Spleen (tissue), 7 donors: ENCODE results near the gene PTPN14.

Source experiments
- CTCF ChIP-seq, 11 experiments: fragments of 200-600 bp in 7 of 11; fragments of 450-650 bp in 4 of 11; sonication (generic) in 4 of 11; IDR thresholded peaks in 8 of 11; conservative IDR thresholded peaks in 3 of 11; 1 replicate in 7 of 11; 2 replicates in 4 of 11; pipeline versions ENCODE4 v1.4.0 to v1.8.0; 2016 to 2021; ENCODE audit warnings: antibody characterized with exemption in 11 of 11, inconsistent platforms in 4 of 11, mild to moderate bottlenecking in 1 of 11
- POLR2AphosphoS5 ChIP-seq, 3 donors: sonication (generic); formaldehyde crosslinking; IDR thresholded peaks; one replicate each; pipeline ENCODE4 v1.5.1; 2017; ENCODE audit warnings: antibody characterized with exemption in 3 of 3
- donor health status: DM: no; HTN: no; CAD: no; lungs with moderate emphysema.
- donor health status: DM: no; HTN: no; CAD: no.
- donor health status: DM: no; HTN: no; CAD: no.

- no peak for TF ChIP-seq CTCF (IDR thresholded peaks at IDR 0.05 in 8 of 11, conservative IDR thresholded peaks at IDR 0.05 in 3 of 11)
- no peak for TF ChIP-seq POLR2AphosphoS5 (IDR thresholded peaks at IDR 0.05)
Measured at GRCh38 chr1:214469290-214469689, 82.1 kb downstream of the PTPN14 start.
